HepG2 (cell line): ENCODE data around the gene PLEKHA6. TPM values are rescaled to one million over a fixed set of nuclear protein-coding genes. Genes with fewer than 3 reads are reported as not detected.

Experiments used
- ATAC-seq: fragments of 200-7000 bp; cut with Tn5 transposase; 3 replicates; pipeline ENCODE4 v1.9.1; 2020; ENCODE audit warnings: mild to moderate bottlenecking, moderate library complexity
- BruUV-seq: library from RNA; stranded (reverse); fragments of 400-500 nt; replicated peaks from 2 replicates; lab custom pipeline; 2021; lab: Mats Ljungman, UMichigan
- CTCF ChIA-PET: fragments of 300-600 bp; formaldehyde crosslinking; extraction: SDS; loops from one replicate; lab custom pipeline; 2021; ENCODE audit warnings: low total read pairs, inconsistent platforms, low intra/inter-chr PET ratio; lab: Yijun Ruan, JAX
- POLR2A ChIA-PET: fragments of 350-600 bp; sonication (Branson Sonifier 250); formaldehyde crosslinking; loops from one replicate; lab custom pipeline; 2020; ENCODE audit warnings: antibody characterized with exemption, inconsistent platforms; lab: Yijun Ruan, JAX
- DNase-seq: peaks from one replicate; pipeline ENCODE4 v3.0.0-alpha.2; 2015; ENCODE audit warnings: low spot score
- FAIRE-seq: peaks from 3 replicates; lab custom pipeline; 2011; peaks lifted over from hg19 to GRCh38; lab: Jason Lieb, UNC
- H2AFZ ChIP-seq: one replicate; pipeline ENCODE4 v1.6.1; 2011; ENCODE audit warnings: low read length, inconsistent platforms
- H3K27ac ChIP-seq: fragments of 300-600 bp; 3 replicates; pipeline ENCODE4 v1.8.0; 2011; ENCODE audit warnings: mixed run types, mild to moderate bottlenecking, mixed read lengths, low read length, inconsistent platforms; ENCODE audit not compliant: insufficient read depth; ENCODE audit errors: extremely low read length
- H3K27me3 ChIP-seq, 2 experiments: fragments of 200-600 bp in 1 of 2; 2 replicates in 1 of 2; 3 replicates in 1 of 2; pipeline versions ENCODE4 v1.6.0 to v1.8.0; 2011; ENCODE audit warnings: low read length in 2 of 2, mild to moderate bottlenecking in 2 of 2, moderate library complexity in 2 of 2, inconsistent platforms in 1 of 2; ENCODE audit not compliant: insufficient read depth in 2 of 2, control insufficient read depth in 1 of 2
- H3K36me3 ChIP-seq, 2 experiments: fragments of 200-600 bp in 1 of 2; replicated peaks in 1 of 2; 2 replicates in 1 of 2; 3 replicates in 1 of 2; pipeline versions ENCODE4 v1.5.1 to v1.8.0; 2011; ENCODE audit warnings: low read length in 2 of 2, inconsistent platforms in 1 of 2; ENCODE audit not compliant: insufficient read depth in 2 of 2, control insufficient read depth in 1 of 2
- H3K4me1 ChIP-seq: 2 replicates; pipeline ENCODE4 v1.5.1; 2012; ENCODE audit warnings: low read length, inconsistent platforms; ENCODE audit not compliant: insufficient read depth
- H3K4me2 ChIP-seq: 2 replicates; pipeline ENCODE4 v1.6.0; 2011; ENCODE audit warnings: low read depth, low read length, inconsistent platforms
- H3K4me3 ChIP-seq, 3 experiments: fragments of 200-600 bp in 1 of 3; sonication (generic), shearing (Covaris generic) in 1 of 3; replicated peaks in 1 of 3; 2 replicates each; pipeline ENCODE4 v1.5.1; 2011 to 2016; ENCODE audit warnings: low read length in 3 of 3, inconsistent platforms in 2 of 3, low read depth in 2 of 3, mild to moderate bottlenecking in 2 of 3, control low read depth in 1 of 3, mixed read lengths in 1 of 3; ENCODE audit not compliant: insufficient read depth in 1 of 3
- H3K79me2 ChIP-seq: one replicate; pipeline ENCODE4 v1.6.1; 2011; ENCODE audit warnings: low read length, inconsistent platforms; ENCODE audit not compliant: insufficient read depth
- H3K9ac ChIP-seq: 2 replicates; pipeline ENCODE4 v1.6.0; 2011; ENCODE audit warnings: mild to moderate bottlenecking, low read depth, low read length, inconsistent platforms; ENCODE audit not compliant: insufficient read depth
- H3K9me3 ChIP-seq: 2 replicates; pipeline ENCODE4 v1.5.1; 2012; ENCODE audit warnings: mild to moderate bottlenecking, low read length
- H4K20me1 ChIP-seq: 2 replicates; pipeline ENCODE4 v1.6.0; 2011; ENCODE audit warnings: inconsistent platforms, mild to moderate bottlenecking, low read length, moderate library complexity; ENCODE audit not compliant: insufficient read depth
- FUBP1 ChIP-seq: sonication (generic); formaldehyde crosslinking; IDR thresholded peaks from 2 replicates; pipeline ENCODE4 v1.5.1; 2020; ENCODE audit warnings: missing genetic modification reagents, mild to moderate bottlenecking, borderline replicate concordance
- IRF2 ChIP-seq: IDR thresholded peaks from 2 replicates; pipeline ENCODE4 v1.6.1; 2018; ENCODE audit warnings: missing genetic modification reagents, missing compliant biosample characterization
- ZNF225 ChIP-seq: sonication (generic); formaldehyde crosslinking; IDR thresholded peaks from 2 replicates; pipeline ENCODE4 v1.4.0; 2020; ENCODE audit warnings: mild to moderate bottlenecking, missing genetic modification reagents
- ZNF44 ChIP-seq: sonication (generic); formaldehyde crosslinking; IDR thresholded peaks from 2 replicates; pipeline ENCODE4 v1.5.1; 2020; ENCODE audit warnings: mild to moderate bottlenecking, missing genetic modification reagents
- ZNF670 ChIP-seq: sonication (generic); formaldehyde crosslinking; IDR thresholded peaks from 2 replicates; pipeline ENCODE4 v1.8.0; 2022; ENCODE audit warnings: mild to moderate bottlenecking, missing genetic modification reagents, borderline replicate concordance
- ZZZ3 ChIP-seq: sonication (generic); formaldehyde crosslinking; IDR thresholded peaks from 2 replicates; pipeline ENCODE4 v1.4.0; 2020; ENCODE audit warnings: missing genetic modification reagents, mild to moderate bottlenecking, borderline replicate concordance
- WGBS: methylation state at CpG from one replicate; pipeline ENCODE4 v1.1.6; 2017; ENCODE audit warnings: low lambda C conversion rate; 5-methylcytosine and 5-hydroxymethylcytosine counted together
- in situ Hi-C: cut with HindIII; loops from 2 replicates; pipeline ENCODE4 v1.10.0; 2017; ENCODE audit warnings: low pct_unique_long_range_greater_than_20kb; ENCODE audit not compliant: extremely low pct_ligation_motif_present
- intact Hi-C: fragments of 100-400 bp; cut with micrococcal nuclease; formaldehyde crosslinking; loops from one replicate; pipeline ENCODE4 v1.10.0; 2022; ENCODE audit not compliant: unreplicated experiment
- polyA plus RNA-seq, 8 experiments: library from polyadenylated mRNA; depleted of rRNA in 3 of 8; stranded (reverse) in 7 of 8; unstranded in 1 of 8; fragments of >200 nt; fragmentation: Illumina TruSeq in 4 of 8; extraction: Trizol in 4 of 8; gene quantifications; 2 replicates each; pipeline versions ENCODE4 v1.2.1 to v1.2.3, GENCODE V29; 2011 to 2016; ENCODE audit warnings: low read depth in 4 of 8, missing spikeins in 1 of 8, mixed read lengths in 1 of 8; ENCODE audit not compliant: insufficient read depth in 1 of 8
- total RNA-seq, 5 experiments: library from RNA; depleted of rRNA; stranded (reverse); fragments of >200 nt; fragmentation: Illumina TruSeq; extraction: Trizol; gene quantifications; 2 replicates each; pipeline ENCODE4 v1.2.3, GENCODE V29; 2016; ENCODE audit warnings: low read depth in 1 of 5
- TF ChIP-seq, protein P1 (sequence below): sonication (generic); formaldehyde crosslinking; IDR thresholded peaks from 2 replicates; pipeline ENCODE4 v1.4.0; 2020; ENCODE audit warnings: missing genetic modification reagents, mild to moderate bottlenecking, borderline replicate concordance
- TF ChIP-seq, protein P2 (sequence below): sonication (generic); formaldehyde crosslinking; IDR thresholded peaks from 2 replicates; pipeline ENCODE4 v1.9.0; 2021; ENCODE audit warnings: missing genetic modification reagents, borderline replicate concordance

PLEKHA6 gene
- total and polyA plus RNA-seq, 2 of the 13 experiments (the other 11 are each of a cell fraction or from before 2014, with no cell fraction given) = 5.3 to 11.4 TPM

DNA sequence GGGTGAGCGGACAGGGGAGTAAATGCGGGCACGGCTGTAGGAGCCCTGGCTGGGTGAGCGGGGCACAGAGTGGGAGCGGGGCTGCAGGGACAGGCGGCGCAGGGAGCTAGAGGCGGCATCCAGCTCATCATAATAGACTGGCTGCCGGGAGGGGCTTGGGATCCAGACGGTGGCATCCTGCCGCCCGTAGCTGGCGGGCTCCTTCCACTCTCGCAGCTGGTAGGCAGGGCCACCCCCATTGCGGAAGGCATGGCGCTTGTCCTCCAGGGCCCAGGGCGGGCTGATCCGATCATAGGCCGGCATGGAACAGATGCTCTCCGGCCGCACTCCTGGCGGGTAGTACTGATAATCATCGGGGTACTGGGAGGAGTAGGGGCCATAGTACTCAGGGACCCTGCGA lies 102.3 kb downstream of the PLEKHA6 start (continued):
- TF ChIP-seq, protein P1, sequence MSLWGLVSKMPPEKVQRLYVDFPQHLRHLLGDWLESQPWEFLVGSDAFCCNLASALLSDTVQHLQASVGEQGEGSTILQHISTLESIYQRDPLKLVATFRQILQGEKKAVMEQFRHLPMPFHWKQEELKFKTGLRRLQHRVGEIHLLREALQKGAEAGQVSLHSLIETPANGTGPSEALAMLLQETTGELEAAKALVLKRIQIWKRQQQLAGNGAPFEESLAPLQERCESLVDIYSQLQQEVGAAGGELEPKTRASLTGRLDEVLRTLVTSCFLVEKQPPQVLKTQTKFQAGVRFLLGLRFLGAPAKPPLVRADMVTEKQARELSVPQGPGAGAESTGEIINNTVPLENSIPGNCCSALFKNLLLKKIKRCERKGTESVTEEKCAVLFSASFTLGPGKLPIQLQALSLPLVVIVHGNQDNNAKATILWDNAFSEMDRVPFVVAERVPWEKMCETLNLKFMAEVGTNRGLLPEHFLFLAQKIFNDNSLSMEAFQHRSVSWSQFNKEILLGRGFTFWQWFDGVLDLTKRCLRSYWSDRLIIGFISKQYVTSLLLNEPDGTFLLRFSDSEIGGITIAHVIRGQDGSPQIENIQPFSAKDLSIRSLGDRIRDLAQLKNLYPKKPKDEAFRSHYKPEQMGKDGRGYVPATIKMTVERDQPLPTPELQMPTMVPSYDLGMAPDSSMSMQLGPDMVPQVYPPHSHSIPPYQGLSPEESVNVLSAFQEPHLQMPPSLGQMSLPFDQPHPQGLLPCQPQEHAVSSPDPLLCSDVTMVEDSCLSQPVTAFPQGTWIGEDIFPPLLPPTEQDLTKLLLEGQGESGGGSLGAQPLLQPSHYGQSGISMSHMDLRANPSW (CRISPR knock-in tag) = no peak
- TF ChIP-seq ZNF44 (CRISPR knock-in tag) (no peak), ZNF670 (no peak)

DNA sequence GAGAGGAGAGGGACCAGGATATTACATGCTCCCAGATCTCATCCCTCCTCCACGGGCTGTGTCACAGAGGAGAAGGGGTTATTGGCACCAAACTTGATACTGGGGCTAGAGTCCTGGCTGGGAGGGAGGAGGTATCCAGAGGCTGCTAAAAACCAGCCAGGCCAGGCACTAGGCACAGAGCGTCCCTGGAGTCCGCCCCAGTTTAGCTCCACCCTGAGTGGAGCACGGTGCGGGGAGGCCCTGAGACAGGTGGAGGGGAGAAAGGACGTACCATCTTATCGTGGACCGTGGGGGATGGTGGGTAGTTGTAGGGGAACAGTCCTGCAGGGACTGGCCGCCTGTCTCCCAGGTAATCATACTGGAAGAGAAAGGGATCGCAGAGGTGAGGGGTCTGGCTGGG lies 103.2 kb downstream of the PLEKHA6 start:
- POLR2A ChIA-PET = no interaction called here
- Histone ChIP-seq H3K4me2 (no peak overlapping the region), H3K79me2 (no peaks in the 10 kb centered on the region), H3K4me1 (peaks cover 39% of the 10 kb centered on the region), H3K27ac (no peak overlapping the region), H3K4me3 (no peak overlapping the region), H3K36me3 (peaks cover 11 to 19% of the 10 kb centered on the region in 2 experiments; a peak in 4 of 5 replicates), H3K9me3 (no peaks in the 10 kb centered on the region), H2AFZ (no peak overlapping the region), H3K27me3 (no peaks in the 10 kb centered on the region), H3K9ac (no peak overlapping the region), H4K20me1 (no peaks in the 10 kb centered on the region)
- intact Hi-C loops = no loop called here
- FAIRE-seq = no peak
- 98% methylated on average over 9 of the region's 10 CpGs for WGBS
- no peak for ATAC-seq
- TF ChIP-seq, protein P2, sequence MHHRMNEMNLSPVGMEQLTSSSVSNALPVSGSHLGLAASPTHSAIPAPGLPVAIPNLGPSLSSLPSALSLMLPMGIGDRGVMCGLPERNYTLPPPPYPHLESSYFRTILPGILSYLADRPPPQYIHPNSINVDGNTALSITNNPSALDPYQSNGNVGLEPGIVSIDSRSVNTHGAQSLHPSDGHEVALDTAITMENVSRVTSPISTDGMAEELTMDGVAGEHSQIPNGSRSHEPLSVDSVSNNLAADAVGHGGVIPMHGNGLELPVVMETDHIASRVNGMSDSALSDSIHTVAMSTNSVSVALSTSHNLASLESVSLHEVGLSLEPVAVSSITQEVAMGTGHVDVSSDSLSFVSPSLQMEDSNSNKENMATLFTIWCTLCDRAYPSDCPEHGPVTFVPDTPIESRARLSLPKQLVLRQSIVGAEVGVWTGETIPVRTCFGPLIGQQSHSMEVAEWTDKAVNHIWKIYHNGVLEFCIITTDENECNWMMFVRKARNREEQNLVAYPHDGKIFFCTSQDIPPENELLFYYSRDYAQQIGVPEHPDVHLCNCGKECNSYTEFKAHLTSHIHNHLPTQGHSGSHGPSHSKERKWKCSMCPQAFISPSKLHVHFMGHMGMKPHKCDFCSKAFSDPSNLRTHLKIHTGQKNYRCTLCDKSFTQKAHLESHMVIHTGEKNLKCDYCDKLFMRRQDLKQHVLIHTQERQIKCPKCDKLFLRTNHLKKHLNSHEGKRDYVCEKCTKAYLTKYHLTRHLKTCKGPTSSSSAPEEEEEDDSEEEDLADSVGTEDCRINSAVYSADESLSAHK (CRISPR knock-in tag) = no peak
- TF ChIP-seq FUBP1 (CRISPR knock-in tag) (no peak), ZNF225 (CRISPR knock-in tag) (no peak), IRF2 (CRISPR knock-in tag) (no peak), ZZZ3 (CRISPR knock-in tag) (no peak)
- no peak for DNase-seq
- CTCF ChIA-PET = no interaction called here
- in situ Hi-C loops = no loop called here
- no TSS peak for BruUV-seq
